Skeletal muscle tissue (tissue), 4 donors: ENCODE data around the gene SEC16A. TPM values are rescaled to one million over a fixed set of nuclear protein-coding genes. Genes with fewer than 3 reads are reported as not detected.

ENCODE experiments used
- H3K27ac ChIP-seq: one replicate; pipeline ENCODE4 v1.7.0; 2013; ENCODE audit warnings: mild to moderate bottlenecking, low read depth, low read length, inconsistent platforms
- H3K27me3 ChIP-seq, 3 donors: one replicate each; pipeline ENCODE4 v1.7.0; 2013; ENCODE audit warnings: low read length in 3 of 3; ENCODE audit not compliant: control insufficient read depth in 3 of 3, insufficient read depth in 3 of 3
- H3K36me3 ChIP-seq, 3 donors: one replicate each; pipeline ENCODE4 v1.7.0; 2013; ENCODE audit warnings: low read length in 3 of 3; ENCODE audit not compliant: control insufficient read depth in 3 of 3, insufficient read depth in 3 of 3
- H3K4me1 ChIP-seq, 3 donors: one replicate each; pipeline ENCODE4 v1.7.0; 2013; ENCODE audit warnings: low read length in 3 of 3, mild to moderate bottlenecking in 3 of 3; ENCODE audit not compliant: control insufficient read depth in 3 of 3, insufficient read depth in 3 of 3
- H3K4me3 ChIP-seq, 3 donors: one replicate each; pipeline ENCODE4 v1.7.0; 2013; ENCODE audit warnings: low read length in 3 of 3
- H3K9ac ChIP-seq, 3 donors: one replicate each; pipeline ENCODE4 v1.7.0; 2013; ENCODE audit warnings: low read length in 3 of 3, mild to moderate bottlenecking in 3 of 3, moderate library complexity in 2 of 3, low read depth in 1 of 3
- H3K9me3 ChIP-seq, 3 donors: one replicate each; pipeline ENCODE4 v1.7.0; 2013; ENCODE audit warnings: low read length in 3 of 3; ENCODE audit not compliant: control insufficient read depth in 3 of 3
- total RNA-seq: library from RNA; depleted of rRNA; stranded (reverse); fragments of >200 nt; gene quantifications from one replicate; pipeline ENCODE4 v1.2.3, GENCODE V29; 2014
- donor health status: Osteomylitis.

Gene SEC16A
- total RNA-seq, 1 donor from 2014 or later: 14.1 TPM

GRCh38 chr9:136495238-136495800 is 12.5 kb upstream of the SEC16A start:
- H3K9me3 ChIP-seq: no peaks in the 10 kb centered on the region
- H3K4me1 ChIP-seq: peaks cover 0 to 2% (median 0%) of the 10 kb centered on the region in 3 donors
- no peak overlapping the region for H3K27ac ChIP-seq
- no peak overlapping the region for H3K4me3 ChIP-seq
- H3K9ac ChIP-seq: no peak overlapping the region
- peaks cover 27 to 30% (median 29%) of the 10 kb centered on the region in 3 donors for H3K36me3 ChIP-seq
- no peaks in the 10 kb centered on the region for H3K27me3 ChIP-seq

- H3K36me3 ChIP-seq: peaks cover 21 to 27% (median 27%) of the 10 kb centered on the region in 3 donors
These were observed 11.8 kb upstream of the SEC16A start for GRCh38 chr9:136494531-136495215.

GRCh38 chr9:136494012-136494411 is 11.2 kb upstream of the SEC16A start:
- H3K4me1 ChIP-seq: peaks cover 0 to 2% (median 0%) of the 10 kb centered on the region in 3 donors

More at GRCh38 chr9:136494531-136495215, 11.8 kb upstream of the SEC16A start:
- H3K4me1 ChIP-seq: peaks cover 0 to 2% (median 0%) of the 10 kb centered on the region in 3 donors
- no peak overlapping the region for H3K9ac ChIP-seq
- no peaks in the 10 kb centered on the region for H3K27me3 ChIP-seq
- no peak overlapping the region for H3K4me3 ChIP-seq
- H3K9me3 ChIP-seq: no peaks in the 10 kb centered on the region
- no peak overlapping the region for H3K27ac ChIP-seq

GRCh38 chr9:136493567-136493971 is 10.7 kb upstream of the SEC16A start:
- no peaks in the 10 kb centered on the region for H3K27me3 ChIP-seq
- H3K4me3 ChIP-seq: no peak overlapping the region
- H3K27ac ChIP-seq: no peak overlapping the region
- H3K9me3 ChIP-seq: no peaks in the 10 kb centered on the region
- H3K4me1 ChIP-seq: peaks cover 0 to 4% (median under 1%) of the 10 kb centered on the region in 3 donors
- H3K36me3 ChIP-seq: peaks cover 11 to 16% (median 16%) of the 10 kb centered on the region in 3 donors
- H3K9ac ChIP-seq: no peak overlapping the region

More at GRCh38 chr9:136494012-136494411, 11.2 kb upstream of the SEC16A start:
- peaks cover 16 to 21% (median 20%) of the 10 kb centered on the region in 3 donors for H3K36me3 ChIP-seq
- no peak overlapping the region for H3K4me3 ChIP-seq
- H3K27ac ChIP-seq: no peak overlapping the region
- no peak overlapping the region for H3K9ac ChIP-seq
- H3K9me3 ChIP-seq: no peaks in the 10 kb centered on the region
- H3K27me3 ChIP-seq: no peaks in the 10 kb centered on the region

- Histone ChIP-seq H3K27me3 (peaks cover 0 to 2% (median 0%) of the 10 kb centered on the region in 3 donors), H3K4me3 (no peak overlapping the region), H3K27ac (no peak overlapping the region), H3K9me3 (no peaks in the 10 kb centered on the region), H3K9ac (no peak overlapping the region), H3K36me3 (peaks cover 8 to 14% (median 13%) of the 10 kb centered on the region in 3 donors), H3K4me1 (peaks cover 4 to 7% (median 5%) of the 10 kb centered on the region in 3 donors)
These were observed 10.2 kb upstream of the SEC16A start for GRCh38 chr9:136492978-136493522.

GRCh38 chr9:136489731-136490130 is 6.9 kb upstream of the SEC16A start:
- H3K9ac ChIP-seq: no peak overlapping the region
- peaks cover 5 to 13% (median 13%) of the 10 kb centered on the region in 3 donors for H3K4me1 ChIP-seq
- H3K4me3 ChIP-seq: no peak overlapping the region
- no peaks in the 10 kb centered on the region for H3K9me3 ChIP-seq
- peaks cover 5 to 9% (median 8%) of the 10 kb centered on the region in 3 donors for H3K27me3 ChIP-seq
- H3K27ac ChIP-seq: no peak overlapping the region
- no peaks in the 10 kb centered on the region for H3K36me3 ChIP-seq

- Histone ChIP-seq H3K36me3 (no peaks in the 10 kb centered on the region), H3K4me3 (no peak overlapping the region), H3K9ac (peak overlapping the region in 1 of 3 donors; percentile 33), H3K27me3 (peaks cover 5 to 9% (median 8%) of the 10 kb centered on the region in 3 donors), H3K27ac (no peak overlapping the region), H3K9me3 (no peaks in the 10 kb centered on the region), H3K4me1 (peaks cover 15 to 24% (median 23%) of the 10 kb centered on the region in 3 donors)
These were observed 5.7 kb upstream of the SEC16A start for GRCh38 chr9:136488247-136489214.

- Histone ChIP-seq H3K27me3 (peaks cover 5 to 9% (median 8%) of the 10 kb centered on the region in 3 donors), H3K9me3 (no peaks in the 10 kb centered on the region), H3K27ac (no peak overlapping the region), H3K4me1 (peaks cover 15 to 26% (median 23%) of the 10 kb centered on the region in 3 donors), H3K9ac (no peak overlapping the region), H3K4me3 (no peak overlapping the region), H3K36me3 (no peaks in the 10 kb centered on the region)
These were observed 4.8 kb upstream of the SEC16A start for GRCh38 chr9:136487672-136488071.

- H3K4me3 ChIP-seq: no peak overlapping the region
- H3K27me3 ChIP-seq: peaks cover 5 to 9% (median 8%) of the 10 kb centered on the region in 3 donors
- peaks cover 18 to 29% (median 25%) of the 10 kb centered on the region in 3 donors for H3K4me1 ChIP-seq
- no peaks in the 10 kb centered on the region for H3K9me3 ChIP-seq
- H3K9ac ChIP-seq: no peak overlapping the region
- H3K27ac ChIP-seq: no peak overlapping the region
- H3K36me3 ChIP-seq: no peaks in the 10 kb centered on the region
These were observed 4.2 kb upstream of the SEC16A start for GRCh38 chr9:136486823-136487620.
